Right hindlimb (tissue), 1 donor: Measurements from ENCODE around the gene FIBP.
A peak's percentile ranks its signal among the peaks of the same experiment; 100 is the strongest.

Experiments
- DNase-seq: peaks from one replicate; pipeline ENCODE4 v3.0.0-alpha.2; 2018

FIBP gene

DNA sequence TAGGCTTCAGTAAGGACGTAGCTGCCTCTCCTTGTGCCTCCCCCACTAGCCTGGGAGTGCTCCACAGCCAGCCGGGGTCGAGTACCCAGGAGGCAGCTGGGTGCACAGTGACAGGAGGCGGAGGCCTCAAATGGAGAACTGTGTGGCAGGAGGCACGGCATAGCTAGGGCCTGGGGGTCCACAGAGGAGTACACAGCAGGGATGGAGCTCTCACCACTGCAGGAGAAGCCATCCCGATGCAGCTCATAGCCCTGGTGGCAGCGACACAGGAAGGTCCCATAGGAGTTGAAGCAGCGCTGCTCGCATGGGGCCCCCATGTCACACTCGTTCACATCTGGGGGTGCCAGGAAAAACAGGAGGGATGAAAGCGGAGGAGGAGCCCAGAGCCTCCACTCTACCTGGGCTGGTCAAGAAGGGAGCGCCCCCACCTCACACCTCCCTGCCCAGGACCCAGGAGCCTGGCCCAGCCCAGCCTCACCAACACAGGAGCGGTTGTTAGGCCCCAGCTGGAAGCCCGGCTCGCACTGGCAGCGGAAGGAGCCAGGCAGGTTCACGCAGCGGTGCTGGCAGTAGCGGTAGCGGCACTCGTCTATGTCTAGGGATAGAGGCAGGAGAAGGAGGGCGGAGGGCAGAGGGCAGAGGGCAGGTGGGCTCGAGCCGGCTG lies 18.5 kb downstream of the FIBP start:
- DNase-seq = no peak

DNA sequence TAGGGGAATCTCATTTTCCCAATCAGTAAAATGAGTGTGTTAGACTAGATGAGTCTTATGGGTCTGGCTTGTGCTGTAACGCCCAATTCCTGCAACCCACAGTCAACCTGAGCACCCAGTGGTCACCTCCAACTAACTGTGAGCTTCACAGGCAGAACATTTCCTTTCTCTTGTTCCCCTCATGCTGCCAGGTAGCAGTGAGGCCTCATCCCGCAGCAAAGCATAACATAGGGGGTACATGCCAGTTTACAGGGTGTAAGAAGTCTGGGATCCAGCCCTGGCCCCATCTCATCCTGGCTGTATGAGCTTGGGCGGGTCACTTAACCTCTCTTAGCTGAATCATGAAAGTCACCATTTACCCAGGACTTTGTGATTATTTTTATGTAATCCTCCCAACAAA lies 19.4 kb downstream of the FIBP start:
- DNase-seq = no peak

DNA sequence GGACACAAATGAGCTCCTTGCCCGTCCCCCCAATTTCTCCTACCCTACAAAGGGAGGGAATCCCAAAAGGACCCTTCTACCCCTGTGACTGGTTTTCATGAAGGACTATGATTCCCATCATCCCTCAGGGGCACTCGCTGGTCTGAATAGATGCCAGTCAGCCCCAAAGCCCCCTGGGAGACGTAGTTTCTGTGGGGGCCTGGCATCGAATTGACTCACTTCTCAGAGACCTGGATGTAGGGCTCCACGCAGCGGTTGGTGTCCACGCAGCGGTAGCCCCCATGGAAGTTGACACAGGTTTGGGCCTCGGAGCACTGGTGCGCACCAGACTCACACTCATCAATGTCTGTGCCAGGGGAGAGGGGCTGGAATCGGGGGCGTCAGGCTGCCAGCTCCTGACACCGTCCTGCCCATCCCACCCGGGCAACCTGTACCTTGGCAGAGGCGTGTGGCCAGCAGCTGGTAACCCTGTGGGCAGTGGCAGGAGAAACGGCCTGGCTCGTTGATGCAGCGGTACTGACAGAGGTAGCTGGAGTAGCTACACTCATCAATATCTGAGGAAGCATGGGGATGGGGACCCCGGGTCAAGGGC lies 20.1 kb downstream of the FIBP start:
- DNase-seq = no peak

DNA sequence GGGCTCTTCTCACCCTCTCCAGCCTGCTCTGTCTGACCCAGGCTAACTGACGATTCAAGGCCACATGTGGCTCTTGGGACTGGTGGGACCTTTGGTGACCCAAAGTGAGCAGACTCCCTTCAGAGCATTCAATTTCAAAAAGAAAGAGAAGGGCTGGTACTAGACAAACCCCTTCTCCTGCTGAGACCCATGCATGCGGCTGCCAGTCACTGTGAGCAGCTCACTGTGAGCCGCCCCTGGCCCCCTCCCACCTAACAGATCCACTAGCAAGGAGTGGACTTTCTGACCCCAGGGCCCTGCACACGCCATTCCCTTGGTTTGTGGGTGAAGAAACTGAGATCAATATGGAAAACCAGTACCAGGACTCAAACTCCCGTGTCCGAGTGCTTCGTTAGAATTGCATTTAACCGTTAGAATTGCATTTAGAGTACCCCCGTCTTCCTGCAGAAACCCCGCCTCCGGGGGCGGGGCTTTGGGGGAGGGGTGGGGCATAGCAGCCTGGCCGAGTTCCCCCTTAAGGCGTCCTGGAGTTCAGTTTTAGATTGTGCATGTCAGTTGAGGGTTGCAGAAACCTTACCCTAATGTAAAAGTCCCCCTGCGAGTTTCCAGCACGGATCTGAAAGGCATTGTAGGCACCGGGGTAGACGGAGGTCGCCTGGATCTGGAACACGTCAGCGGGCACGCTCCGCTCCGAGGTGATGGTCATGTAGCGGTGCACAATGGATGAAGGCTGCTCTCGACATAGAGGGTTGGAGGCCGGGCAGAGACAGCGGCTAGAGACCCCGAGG lies 20.8 kb downstream of the FIBP start:
- no peak for DNase-seq

DNA sequence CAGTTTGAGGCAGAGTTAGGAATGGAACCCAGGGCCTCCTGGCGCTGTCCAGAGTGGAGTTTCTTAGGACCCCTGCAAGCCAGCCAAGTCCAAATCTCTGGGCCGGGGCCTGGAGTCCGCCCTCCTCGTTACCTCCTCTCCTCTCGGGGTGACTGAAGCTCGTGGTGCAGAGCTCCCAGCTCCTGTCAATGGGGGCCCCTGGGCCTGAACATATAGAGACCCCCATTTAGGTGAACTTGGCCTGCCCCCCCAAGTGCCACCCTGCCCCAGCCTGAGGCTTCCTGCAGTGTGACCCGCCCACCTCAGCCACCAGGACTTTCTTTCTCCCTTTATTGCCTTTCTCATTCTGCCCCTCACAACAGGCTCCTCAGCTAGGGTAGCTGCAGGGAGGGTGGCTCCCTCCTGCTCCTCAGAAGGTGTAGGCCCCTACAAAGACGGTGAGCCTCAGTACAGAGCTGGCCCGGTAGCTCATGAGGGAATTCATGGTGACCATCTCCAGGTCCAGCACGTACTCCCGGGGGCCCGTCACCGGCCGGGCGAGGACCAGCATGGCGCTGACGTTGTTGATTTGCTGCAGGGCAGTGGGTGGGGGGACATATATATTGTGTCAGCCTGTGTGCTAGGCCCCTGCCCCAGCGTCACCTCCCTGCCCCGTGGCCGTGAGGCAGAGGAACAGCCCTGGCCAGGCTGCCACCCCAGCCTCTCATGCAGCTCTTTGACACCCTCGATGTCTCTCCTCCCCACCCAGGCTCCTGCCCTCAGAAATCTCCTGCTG lies 21.6 kb downstream of the FIBP start:
- peak; percentile 17 for DNase-seq

DNA sequence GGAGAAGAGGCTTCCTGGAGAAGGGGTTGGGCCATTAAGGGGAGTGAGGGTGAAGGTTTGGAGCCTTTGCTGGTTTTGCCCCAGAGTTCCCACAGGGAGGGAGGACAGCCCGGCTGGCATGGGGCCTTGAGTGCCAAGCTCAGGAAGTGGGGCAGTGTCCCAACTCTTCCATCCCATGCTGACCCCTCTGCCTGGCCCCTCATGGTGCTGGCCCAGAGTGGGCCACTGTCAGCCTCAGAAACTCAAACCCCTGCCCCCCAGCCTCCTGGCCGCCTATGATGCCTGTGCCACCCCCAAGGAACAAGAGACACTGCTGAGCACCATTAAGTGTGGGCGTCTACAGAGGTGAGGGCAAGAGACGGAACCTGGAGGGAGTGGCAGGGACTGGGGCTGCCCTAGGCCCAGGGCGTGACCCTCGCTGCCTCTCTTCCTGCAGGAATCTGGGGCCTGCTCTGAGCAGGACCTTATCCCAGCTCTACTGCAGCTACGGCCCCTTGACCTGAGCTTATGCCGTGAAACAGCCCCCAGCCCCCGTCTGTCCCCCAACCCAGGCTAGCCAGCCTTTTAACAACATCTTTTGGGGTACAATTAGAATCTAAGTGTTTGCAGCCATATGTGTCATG lies 22.6 kb downstream of the FIBP start:
- DNase-seq = peak; percentile 23

DNA sequence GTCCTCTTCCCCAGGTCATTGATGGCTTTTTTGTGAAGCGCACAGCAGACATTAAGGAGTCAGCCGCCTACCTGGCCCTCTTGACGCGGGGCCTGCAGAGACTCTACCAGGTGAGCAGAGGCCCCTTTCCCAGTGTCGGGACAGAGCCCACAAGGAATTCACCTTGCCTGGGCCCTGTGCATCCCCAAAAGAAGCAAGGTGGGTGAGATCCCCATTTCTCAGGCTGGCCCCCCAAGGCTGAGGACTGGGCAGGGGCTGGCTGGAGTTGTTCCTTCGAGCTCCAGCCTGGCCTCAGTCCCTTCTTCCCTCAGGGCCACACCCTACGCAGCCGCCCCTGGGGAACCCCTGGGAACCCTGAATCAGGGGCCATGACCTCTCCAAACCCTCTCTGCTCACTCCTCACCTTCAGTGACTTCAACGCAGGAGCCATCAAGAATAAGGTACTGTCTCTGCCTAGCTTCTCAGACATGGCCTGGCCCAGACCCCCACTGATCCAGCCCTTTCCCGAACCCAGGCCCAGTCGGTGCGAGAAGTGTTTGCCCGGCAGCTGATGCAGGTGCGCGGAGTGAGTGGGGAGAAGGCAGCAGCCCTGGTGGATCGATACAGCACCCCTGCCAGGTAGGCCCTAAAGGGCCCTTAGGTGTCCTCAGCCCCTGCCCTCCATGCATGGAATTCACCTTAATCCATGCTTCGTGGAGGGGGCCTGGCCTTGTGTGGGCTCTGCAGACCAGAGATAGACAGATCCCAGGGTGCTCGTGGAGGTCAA lies 23.4 kb downstream of the FIBP start:
- peak; percentile 20 for DNase-seq

DNA sequence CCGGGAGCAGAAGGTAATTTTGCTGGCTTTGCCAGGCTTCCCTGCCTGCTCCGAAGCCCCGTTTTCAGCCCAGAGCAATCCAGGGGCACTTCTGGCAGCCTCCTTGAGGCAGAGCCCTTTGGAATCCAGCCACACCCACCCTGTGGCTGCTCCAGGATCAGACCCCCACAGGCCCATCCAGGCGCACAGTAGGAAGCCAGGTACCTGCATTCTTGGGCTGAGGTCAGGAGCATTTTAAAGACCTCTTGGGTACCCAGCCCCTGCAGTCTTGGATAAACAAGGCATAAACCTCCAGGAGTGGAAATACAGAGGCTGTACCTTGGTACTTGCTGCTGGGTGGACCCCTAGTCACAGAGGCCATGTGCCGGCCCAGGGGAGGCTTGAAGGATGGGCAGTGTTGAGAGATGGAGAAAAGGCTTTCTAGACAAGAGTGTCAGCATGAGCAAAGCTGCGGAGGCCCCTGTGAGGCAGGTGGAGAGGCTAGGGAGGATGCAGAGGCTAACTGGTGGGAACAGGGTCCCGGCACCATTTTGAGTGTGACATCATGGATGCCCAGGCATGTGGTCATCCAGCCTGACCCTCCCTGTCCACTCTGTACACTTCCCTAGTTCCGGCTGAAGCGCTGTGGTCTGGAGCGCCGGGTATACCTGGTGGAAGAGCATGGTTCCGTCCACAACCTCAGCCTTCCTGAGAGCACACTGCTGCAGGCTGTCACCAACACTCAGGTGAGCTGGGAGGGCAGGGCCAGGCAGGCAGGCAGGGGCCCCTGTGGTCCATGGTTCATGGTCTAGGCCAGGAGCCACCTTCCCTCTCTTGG lies 24.2 kb downstream of the FIBP start:
- DNase-seq = peak; percentile 21

DNA sequence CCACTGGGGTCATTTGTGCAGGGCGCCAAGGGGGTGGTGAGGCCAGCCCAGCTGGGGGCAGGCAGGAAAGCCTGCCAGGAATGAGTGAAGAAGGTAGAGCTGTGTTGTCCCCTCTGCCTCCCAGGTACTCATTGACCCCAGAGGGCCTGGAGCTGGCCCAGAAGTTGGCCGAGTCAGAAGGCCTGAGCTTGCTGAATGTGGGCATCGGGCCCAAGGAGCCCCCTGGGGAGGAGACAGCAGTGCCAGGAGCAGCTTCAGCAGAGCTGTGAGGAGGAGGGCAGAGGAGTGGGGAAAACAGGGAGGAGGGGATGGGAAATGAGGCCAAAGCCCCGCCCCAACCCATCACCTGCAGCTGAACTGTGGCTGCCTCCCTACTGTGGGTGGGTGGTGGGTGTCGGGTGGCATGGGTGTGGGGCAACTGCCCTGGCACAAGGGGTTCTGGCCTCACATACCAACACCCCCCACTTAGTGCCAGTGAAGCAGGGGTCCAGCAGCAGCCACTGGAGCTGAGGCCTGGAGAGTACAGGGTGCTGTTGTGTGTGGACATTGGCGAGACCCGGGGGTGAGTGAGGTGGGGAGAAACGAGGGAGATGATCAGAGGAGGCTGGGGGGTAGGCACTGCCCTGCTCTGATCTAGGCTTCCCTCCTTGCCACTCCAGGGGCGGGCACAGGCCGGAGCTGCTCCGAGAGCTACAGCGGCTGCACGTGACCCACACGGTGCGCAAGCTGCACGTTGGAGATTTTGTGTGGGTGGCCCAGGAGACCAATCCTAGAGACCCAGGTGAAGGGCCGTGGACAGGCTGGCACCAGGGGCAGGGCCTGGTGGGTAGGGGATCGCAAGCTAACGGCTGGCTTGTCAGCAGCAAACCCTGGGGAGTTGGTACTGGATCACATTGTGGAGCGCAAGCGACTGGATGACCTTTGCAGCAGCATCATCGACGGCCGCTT lies 25.1 kb downstream of the FIBP start:
- peak; percentile 42 for DNase-seq

DNA sequence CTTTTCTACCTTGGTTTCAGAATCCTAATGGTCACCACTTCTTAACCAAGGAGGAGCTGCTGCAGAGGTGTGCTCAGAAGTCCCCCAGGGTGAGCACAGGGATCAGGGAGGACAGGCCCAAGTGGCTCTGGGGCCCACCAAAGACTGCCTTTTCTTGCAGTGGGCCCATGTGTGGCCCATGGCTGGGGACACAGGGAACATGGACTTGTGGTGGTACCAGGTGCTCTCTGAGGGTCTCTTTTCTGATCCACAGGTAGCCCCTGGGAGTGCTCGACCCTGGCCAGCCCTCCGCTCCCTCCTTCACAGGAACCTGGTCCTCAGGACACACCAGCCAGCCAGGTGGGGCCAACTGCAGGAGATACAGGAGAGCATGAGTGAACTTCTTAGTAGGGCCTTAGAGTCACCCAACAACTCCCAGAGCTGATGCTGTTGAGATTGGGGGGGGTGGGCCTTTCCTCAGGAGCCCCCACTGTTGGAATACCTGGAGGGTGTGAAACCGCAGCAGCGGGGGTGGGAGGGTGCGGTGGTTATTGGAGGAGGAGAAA lies 26.0 kb downstream of the FIBP start:
- peak; percentile 24 for DNase-seq

DNA sequence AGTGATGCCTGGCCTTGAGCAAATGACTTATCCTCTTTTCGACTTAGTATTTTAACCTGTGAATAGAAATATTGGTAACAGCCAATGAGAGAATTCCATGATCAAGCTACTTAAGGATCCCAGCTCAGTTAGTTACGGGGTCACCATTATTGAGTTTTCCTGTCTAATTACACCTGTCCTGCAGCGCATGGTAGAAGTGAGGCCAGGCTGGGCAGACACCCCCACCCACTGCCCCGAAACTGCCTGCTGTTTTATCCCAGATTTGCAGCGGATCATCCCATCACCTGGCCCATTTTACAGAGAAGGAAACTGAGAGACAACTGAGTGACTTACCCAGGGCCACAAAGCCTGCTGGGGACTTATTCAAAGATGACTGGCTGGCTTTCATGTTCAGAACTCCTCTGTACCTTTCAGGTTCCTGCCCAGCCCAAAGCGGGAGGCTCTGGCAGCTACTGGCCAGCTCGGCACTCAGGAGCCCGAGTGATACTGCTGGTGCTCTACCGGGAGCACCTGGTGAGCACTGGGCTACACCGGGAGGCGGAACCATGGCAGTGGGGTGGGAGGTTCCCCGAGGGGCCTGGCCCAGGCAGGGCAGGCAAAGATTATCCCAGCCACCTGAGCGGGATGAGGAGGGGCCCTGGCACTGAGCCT lies 26.6 kb downstream of the FIBP start:
- DNase-seq = no peak

DNA sequence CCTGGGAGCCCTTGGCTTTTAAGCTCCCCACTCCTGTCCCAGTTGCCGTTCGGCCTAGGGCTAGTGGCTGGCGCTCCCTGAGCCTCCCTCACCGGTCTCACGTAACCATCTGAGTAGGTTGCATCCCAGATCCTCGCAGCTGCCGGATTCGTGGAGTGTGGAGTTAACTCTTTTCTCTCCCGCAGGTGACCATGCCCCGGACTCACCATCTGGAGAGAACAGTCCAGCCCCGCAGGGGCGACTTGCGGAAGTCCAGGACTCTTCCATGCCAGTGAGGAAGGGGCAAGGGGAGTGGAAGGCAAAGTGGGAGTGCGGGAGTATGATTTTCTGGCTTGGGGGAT lies 27.1 kb downstream of the FIBP start:
- no peak for DNase-seq

DNA sequence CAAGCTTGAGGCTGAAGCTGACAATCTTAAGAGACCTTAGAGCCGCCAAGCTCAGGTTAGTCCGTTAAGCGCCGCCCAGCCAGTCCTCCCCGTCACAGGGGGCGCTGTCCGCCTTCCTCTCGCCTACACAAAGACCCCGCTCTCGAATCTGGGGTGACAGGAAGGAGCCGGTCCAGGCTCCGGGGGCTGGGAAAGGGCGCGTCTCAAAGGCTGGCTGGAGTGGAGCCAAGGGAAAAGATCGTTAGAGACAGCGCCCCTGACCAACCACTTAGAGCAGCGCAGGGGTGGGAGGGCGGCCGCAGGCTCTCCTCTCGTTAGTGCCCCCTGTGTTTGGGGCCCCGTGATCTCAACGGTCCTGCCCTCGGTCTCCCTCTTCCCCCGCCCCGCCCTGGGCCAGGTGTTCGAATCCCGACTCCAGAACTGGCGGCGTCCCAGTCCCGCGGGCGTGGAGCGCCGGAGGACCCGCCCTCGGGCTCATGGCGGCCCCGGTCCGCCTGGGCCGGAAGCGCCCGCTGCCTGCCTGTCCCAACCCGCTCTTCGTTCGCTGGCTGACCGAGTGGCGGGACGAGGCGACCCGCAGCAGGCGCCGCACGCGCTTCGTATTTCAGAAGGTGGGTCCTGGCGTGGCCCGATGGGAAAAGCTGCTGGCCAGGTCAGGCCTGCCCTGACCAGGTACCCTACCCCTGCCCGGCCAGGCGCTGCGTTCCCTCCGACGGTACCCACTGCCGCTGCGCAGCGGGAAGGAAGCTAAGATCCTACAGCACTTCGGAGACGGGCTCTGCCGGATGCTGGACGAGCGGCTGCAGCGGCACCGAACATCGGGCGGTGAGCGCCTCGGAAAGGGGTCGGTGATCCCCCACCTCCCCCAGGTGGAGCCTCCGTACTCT lies 27.8 kb downstream of the FIBP start, which contains the start of gene MUS81:
TSS of gene MUS81 (plus strand) at position 156 of the 887 bp plus-strand sequence. CDS start at position 477, 321 bp downstream.
- DNase-seq = peak; percentile 98

DNA sequence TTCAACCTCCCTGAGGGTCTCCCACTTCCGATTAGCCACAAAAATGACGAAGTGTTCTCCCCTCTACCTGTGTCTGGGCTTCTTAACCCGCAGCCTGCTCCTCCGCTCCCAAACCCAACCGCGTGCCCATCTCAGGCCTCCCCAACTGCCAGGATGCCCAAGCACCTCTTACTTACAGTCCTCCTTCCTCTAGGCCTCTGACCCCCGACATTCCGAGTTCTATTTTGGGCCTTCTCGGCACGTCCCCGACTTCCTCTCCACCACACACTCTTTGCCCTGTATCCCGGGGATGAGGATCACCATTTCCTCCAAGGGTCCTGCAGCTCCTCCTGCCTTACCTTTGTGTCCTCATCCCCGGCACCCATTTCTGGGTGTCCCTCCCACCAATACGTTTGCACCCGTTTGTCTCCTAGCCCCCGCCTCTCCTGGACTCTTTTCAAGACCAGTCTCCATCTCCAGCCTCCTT lies 28.4 kb downstream of the FIBP start:
- DNase-seq = no peak

DNA sequence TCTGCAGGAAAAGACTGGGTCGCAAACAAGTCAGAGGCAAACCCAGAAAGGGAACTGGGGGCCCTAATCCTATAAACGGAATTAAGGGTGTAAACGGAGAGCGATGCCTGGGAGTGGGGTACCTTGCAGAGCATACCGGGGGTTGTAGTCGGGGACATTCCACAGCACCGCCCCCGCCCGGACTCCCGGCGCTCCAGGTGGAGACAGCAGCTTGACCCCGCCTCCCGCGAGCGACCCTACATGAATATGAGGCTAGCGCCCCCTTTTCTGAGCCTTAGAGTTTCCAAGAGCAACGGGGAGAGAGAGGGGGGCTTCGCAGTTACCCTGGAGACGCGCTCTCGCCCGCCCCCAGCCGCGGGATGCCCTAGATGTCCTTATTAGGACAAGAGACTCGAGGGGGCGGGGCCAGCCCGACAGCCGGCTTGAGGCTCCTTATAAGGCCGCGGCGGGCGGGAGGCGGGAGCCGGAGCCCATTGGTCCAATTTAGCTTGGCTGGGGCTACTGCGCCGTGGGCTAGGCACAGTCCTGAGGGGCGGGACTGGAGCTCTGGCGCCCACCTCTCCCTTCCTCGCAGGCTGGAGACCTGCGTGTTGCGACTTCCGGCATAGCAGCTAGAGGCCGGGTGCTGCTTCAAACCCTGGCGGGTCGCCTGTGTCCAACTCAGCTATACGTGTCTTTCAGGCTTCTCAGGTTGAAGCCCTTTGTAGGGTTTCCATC lies 29.0 kb downstream of the FIBP start:
- DNase-seq = peak; percentile 99

DNA sequence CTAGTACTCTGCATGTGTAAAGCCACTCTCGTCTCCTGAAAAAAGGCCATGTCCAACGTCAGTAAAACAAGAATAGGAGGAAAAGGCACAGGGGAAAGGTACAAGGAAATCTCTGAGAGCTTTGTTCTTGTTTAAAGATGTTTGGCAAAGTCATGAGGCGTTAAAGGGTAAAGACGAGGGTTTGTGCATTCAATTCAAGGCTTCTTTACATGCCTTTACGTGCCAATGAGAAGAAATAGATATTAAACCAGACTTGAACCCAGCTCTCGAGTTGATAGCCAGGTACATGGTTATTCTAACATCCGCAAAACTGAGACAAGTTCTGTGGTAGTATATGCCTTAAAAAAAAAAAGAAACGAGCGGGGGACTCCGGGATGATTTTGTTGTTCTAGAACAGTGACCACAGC lies 29.6 kb downstream of the FIBP start:
- DNase-seq = no peak
